Cerebellar cortex (tissue), 1 donor: ENCODE data around the gene FBXL7.

Experiments
- DNase-seq: peaks from one replicate; pipeline ENCODE4 v3.0.0-alpha.2; 2015; ENCODE audit warnings: low spot score

The FBXL7 gene

GRCh38 chr5:15718421-15719179, 218.6 kb downstream of the FBXL7 start:
- no peak for DNase-seq

DNA sequence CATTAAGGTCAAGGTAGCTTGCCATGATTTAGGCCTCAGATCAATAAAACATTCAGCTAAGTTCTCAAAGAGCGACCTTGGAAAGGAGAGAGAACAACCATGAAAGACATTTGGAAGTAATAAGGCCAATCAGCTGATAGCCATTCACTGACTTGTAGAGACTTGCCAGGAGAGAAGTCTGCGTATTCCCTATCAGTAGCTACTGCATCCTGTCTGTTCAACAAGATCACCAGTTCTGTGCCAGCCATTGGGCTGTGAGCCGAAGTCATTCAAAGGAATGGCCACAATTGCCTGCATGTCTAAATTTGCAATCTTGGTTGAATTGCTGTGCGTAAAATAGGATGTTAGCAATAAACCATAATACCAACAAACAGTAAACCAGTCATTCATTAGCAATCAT, 219.8 kb downstream of the FBXL7 start:
- DNase-seq: no peak

DNA sequence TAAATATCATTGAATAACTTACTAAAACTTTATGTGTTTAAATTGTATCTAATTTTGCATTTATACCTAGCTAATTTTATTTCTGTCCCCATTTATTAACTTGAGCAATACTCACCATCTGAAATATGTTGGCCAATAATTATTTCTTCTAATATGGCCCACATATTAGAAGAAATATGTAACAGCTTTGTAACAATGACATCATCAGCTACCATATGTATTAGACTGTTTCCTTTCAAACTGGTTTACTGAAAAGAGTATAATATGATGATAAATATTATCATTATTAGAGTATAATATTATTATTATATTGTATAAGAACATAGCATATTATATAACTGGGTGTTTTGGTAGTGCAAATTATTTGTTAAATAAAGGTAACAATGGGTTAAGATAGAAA, 220.5 kb downstream of the FBXL7 start:
- no peak for DNase-seq

GRCh38 chr5:15722305-15722704, 222.3 kb downstream of the FBXL7 start:
- DNase-seq: no peak

DNA sequence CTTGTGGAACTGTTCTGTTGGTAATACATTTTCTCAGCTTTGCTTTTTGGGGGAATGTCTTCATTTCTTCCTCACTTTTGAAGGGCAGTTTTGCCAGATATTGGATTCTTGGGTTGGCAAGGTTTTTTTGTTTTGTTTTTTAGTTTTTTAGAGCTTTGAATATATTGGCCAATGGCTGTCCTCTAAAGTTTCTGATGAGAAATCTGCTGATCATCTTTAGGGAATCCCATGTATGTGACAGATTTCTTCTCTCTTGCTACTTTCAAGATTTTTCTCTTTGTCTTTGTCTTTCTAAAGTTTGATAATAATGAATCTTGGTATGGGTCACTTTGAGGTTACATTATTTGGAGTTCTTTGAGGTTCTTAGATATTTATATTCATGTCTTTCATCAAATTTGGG, 227.4 kb downstream of the FBXL7 start:
- no peak for DNase-seq

GRCh38 chr5:15728811-15729210, 228.8 kb downstream of the FBXL7 start:
- no peak for DNase-seq

- no peak for DNase-seq
Measured at GRCh38 chr5:15731699-15732098, 231.7 kb downstream of the FBXL7 start.

GRCh38 chr5:15734058-15734457, 234.1 kb downstream of the FBXL7 start:
- no peak for DNase-seq

DNA sequence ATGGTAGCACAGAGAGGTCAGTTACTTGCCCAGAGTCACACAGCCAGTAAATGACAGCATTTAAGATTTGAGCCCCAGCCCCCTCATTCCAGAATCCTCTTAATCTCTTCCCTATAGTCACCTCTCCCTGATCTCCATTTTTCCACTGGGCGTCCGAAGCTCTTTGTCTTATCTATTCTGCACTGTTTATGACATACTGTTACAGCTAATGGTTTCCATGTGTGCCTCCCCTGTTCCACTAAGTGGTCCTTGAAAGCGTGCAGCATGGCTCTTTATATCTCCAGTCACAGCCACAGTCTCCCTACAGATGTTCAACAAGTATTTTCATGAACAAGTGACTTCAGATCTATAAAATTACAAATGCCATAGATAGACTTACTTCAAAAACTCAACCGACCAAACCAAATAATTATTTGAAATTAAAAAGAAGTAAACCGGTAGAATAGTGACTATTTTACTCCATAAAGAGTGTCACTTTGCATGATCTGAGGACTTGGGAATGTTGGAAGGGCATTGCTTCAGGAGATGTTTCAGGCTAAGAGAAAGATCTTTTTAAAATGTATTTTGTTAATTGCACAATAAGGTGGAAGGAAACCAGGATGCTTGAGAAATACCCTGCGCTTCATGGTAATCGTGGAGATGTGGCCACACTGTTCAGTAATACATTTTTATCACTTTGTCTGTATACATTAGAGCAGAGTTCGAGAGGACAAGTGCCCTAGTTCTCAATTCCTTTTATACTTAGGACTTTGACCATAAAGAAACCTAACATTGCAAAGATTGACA, 237.2 kb downstream of the FBXL7 start:
- no peak for DNase-seq

- peak; percentile 89 for DNase-seq
Measured at GRCh38 chr5:15737871-15738664, 238.1 kb downstream of the FBXL7 start.

GRCh38 chr5:15740383-15740782, 240.4 kb downstream of the FBXL7 start:
- no peak for DNase-seq

DNA sequence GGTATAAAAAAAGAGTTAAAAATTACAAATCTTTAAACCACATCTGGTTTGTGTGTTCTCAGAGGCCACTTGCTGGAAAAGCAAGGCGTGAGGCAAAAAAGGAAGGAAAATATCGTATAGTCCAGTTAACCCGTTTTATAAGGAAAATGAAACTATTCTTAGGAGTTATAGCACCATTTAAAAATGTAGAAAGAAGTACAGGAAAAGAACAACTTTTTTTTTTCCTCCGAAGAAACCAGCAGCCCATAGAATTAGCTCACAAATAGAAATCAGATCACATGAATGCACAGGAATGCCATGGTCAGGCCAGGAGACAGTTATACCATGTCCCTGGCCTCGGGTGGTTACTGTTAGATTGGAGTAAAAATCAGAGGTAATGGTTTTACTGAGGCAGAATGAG, 241.6 kb downstream of the FBXL7 start:
- no peak for DNase-seq

GRCh38 chr5:15746833-15747232, 246.9 kb downstream of the FBXL7 start:
- DNase-seq: no peak

DNA sequence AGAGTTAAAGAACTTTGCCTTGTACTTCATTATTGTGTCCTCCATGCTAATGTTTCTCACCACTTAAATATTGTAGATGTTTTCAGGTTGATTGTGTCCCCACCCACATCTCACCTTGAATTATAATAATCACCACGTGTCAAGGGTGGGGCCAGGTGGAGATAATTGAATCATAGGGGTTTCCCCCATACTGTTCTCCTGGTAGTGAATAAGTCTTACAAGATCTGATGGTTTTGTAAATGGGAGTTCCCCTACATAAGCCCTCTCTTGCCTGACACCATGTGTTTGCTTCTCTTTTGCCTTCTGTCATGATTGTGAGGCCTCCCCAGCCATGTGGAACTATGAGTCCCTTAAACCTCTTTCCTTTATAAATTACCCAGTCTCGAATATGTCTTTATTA, 248.3 kb downstream of the FBXL7 start:
- DNase-seq: no peak

DNA sequence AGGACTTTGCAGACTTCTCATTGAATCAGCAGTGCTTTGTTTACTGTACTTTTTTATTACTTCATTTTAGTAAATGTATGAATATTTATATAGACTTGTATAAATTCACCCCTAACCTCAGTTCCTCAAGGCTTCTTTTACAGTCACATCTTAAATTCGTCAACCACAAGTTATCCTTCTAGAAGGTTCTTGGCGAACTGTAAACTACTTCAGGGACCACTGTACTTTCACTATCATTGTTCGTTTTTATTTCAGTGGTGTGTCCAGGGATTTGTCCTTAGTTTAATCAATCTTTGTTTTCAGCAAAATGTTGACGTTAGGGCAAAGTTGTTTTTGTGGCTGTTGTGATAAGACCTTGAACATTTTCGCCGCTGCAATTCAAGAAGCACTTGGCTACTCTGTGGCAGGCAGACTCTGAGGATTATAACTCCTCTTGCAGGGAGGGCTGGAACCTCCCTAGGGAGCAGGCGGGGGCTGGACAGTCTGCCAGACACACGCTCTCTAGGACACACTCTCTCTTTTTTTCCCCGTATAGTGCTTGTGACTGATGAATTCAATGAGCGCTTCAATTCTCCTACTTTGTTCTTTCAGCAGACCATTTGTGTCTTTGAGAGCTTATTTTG, 252.8 kb downstream of the FBXL7 start:
- DNase-seq: no peak

DNA sequence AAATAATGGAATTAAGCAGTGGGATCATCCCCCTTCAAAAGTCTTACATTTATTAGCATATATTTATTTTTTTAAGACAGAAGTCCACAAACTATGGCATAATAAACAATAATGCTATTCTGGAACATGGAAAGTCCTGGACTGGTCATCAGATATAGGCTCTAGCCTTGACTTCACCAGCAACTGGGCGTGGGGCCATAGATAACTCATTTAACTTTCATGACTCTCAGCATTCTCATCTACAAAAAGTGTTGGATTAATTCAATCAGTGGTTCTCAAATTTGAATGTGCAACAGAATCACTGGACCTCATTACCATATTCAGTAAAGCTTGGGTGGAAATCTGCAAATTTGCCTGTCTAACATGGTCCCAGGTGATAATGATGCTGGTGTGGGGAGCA, 253.8 kb downstream of the FBXL7 start:
- DNase-seq: no peak

DNA sequence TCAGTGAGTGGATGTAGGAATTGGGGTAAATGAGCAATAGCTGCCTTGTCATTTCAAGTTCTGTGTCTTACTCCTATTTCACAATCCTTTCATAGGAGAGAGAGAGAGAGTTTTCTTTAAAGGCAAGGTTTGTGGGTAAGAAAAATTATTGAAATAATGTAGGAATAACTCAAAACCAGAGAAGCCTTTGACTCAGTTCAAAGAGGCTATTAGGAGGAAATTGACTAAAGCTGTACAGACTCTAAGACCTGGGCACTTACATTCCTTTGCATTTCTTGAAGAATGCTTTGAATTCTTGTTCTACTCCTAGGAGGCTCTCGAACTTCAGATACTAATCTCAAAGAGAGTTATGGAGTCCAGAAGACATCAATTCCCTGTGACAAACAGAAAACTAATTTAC, 257.1 kb downstream of the FBXL7 start:
- no peak for DNase-seq

GRCh38 chr5:15757619-15758018, 257.6 kb downstream of the FBXL7 start:
- no peak for DNase-seq

- no peak for DNase-seq
Measured at GRCh38 chr5:15762668-15763067, 262.7 kb downstream of the FBXL7 start.

DNA sequence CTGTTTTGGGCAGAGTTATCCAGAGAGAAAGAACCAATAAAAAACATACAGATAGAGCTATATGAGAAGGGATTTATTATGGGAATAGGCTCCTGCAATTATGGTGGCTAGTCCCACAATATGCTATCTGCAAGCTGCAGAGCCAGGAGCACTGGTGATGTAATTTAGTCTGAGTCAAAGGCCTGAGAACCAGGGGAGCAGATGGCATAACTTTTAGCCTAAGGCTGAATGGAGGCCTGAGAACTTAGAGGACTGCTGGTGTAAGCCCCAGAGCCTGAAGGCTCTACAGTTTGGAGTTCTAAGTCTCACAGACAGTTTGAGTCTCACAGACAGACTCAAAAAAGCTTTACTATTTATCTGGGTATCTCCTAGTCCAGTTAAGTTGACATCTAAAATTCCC, 263.8 kb downstream of the FBXL7 start:
- no peak for DNase-seq

DNA sequence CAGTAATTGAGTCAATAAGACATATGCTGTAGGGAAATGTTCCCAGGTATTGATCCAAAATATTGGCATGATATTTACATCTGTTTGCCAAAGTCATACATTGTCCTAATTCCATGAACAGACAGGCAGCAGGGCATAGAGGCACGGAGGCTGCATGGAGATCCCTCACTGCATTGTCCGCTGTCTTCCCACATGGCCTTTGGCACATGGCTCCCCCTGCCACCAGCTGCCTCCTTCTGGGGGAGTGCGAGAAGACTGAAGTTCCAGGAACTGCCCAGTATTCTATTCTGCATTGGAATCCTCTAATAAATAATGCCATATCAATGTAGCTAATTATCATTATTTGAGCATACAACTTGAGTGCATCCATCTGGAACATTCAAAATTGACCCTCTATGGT, 269.0 kb downstream of the FBXL7 start:
- DNase-seq: no peak

GRCh38 chr5:15772131-15772530, 272.2 kb downstream of the FBXL7 start:
- no peak for DNase-seq
